ENCODE measurements around the gene FAM20A.

- no peak for TF ChIP-seq EZH2 (IDR thresholded peaks at IDR 0.05; ENCODE audit: borderline replicate concordance, low read length)
- TF ChIP-seq CTCF (conservative IDR thresholded peaks at IDR 0.05 in 1 of 2, IDR thresholded peaks at IDR 0.05 in 1 of 2; ENCODE audit: extremely low read depth in 1 of 2, insufficient read depth in 1 of 2, low read depth in 1 of 2, low read length in 2 of 2): no peak
Observed at GRCh38 chr17:68512960-68513474, 88.2 kb downstream of the FAM20A start.

Measured in mammary epithelial cell (primary cell).